Endometrium (tissue), 2 donors: ENCODE measurements around the gene HSH2D.

Experiments
- FAIRE-seq: peaks from 2 replicates; lab custom pipeline; 2012; peaks lifted over from hg19 to GRCh38; lab: Jason Lieb, UNC
- donor health status: control.
- donor health status: control.

The HSH2D gene

DNA sequence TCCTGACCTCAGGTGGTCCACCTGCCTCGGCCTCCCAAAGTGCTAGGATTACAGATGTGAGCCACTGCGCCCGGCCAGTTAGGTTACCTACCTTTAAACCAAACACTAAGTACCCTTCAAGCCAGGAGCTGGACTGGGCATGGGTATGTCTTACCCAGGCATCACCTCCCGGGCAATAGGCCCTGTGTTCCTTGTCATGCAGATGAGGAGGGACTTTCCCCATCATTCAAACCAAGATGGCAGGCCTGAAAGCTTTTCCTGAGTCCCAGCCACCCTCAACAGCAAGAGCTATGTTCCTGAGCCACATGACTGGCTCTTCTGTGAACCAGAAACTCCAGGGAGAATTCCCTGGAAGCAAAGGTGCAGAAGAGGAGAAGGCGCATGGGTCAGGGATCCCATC, 22.3 kb upstream of the HSH2D start:
- FAIRE-seq, result no peak

DNA sequence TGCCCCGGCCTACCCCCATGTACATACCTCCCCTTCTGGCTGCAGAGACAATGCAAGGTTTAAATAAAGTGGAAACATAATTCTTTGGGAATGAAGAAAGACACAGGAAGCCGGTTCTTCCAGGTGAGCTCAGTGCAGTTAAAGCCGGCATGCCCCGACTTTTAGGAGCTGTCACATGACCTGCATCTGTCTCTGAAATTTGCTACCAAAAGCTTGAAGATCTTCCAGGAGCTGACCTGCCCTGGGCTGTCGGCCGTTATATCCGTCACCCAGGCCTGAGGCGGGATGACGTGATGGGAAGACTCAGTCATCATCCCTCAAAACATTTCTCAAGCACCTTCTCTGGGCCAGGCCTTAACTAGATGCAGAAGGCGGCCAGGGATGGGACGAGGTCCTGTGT, 21.5 kb upstream of the HSH2D start:
- no peak for FAIRE-seq

- FAIRE-seq, result no peak
These were observed 18.5 kb upstream of the HSH2D start for GRCh38 chr19:16124953-16125352.

DNA sequence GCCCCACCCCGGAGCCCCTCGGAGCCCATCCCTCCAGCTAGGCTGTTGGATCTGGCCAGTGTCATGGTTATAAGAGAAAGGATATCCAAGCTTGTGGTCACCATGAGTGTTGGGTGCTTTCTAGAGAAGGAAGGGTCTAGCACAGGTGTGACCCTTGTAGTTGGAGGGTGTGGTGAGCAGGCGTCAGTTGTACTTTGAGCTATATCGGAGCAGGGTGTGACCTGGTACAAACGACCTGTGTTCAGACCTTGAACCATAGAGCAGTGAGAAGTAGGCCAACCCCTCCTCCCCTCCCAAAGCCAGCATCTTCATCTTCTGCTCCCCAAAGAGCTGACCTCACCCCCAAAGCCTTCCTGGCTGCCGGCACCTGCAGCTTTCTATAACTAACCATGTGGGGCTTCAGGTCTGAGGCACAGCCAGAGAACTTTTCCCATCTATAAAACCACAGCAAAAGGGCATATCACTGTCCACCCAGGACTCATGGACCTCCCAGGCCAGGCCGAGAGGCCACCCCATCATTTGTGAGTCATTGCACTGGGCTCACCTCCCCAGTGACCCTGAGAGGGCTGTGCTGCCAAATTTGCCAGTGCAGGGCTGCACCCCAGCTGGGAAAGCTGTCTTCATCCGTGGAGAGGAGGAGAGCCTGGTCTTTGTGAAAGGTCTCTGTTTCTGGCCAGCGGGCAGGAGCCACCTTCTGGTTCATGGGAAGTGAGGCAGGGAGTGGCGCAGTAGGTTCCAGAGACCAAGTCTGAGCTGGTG, 17.6 kb upstream of the HSH2D start:
- FAIRE-seq, result no peak

GRCh38 chr19:16127080-16127479, 16.4 kb upstream of the HSH2D start:
- FAIRE-seq, result no peak

DNA sequence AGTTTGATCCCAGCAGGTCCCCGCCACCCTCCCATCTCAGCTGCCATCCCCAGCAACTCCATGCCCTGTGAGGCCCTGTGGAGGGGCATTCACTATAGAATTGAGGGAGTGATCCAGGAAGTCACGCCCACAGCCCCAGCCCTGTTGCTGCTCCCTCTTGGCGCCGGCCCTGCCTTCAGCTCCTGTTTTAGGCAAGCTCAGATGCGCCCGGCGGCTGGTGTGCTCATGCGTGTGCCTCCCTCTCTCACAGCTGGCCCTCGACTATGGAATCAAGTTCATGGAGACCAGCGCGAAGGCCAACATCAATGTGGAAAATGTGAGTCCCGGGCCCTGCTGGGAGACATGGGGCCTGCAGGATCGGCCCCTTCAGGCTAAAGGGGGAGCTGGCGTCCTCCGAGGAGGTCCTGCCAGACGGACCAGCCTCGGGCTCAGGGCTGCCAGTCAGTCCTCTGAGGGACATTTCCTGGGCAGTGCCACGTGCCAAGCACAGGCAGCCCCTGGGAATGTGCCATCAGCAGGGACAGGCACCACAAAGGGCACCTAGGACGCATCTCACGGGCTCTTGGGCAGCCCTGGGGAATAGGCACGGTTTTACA, 15.6 kb upstream of the HSH2D start:
- no peak for FAIRE-seq

GRCh38 chr19:16131648-16132047, 11.8 kb upstream of the HSH2D start:
- no peak for FAIRE-seq

- FAIRE-seq, result no peak
These were observed 9.7 kb upstream of the HSH2D start for GRCh38 chr19:16133818-16134217.

GRCh38 chr19:16134510-16134909, 9.0 kb upstream of the HSH2D start:
- no peak for FAIRE-seq

- FAIRE-seq, result no peak
These were observed 7.9 kb upstream of the HSH2D start for GRCh38 chr19:16135430-16136127.

DNA sequence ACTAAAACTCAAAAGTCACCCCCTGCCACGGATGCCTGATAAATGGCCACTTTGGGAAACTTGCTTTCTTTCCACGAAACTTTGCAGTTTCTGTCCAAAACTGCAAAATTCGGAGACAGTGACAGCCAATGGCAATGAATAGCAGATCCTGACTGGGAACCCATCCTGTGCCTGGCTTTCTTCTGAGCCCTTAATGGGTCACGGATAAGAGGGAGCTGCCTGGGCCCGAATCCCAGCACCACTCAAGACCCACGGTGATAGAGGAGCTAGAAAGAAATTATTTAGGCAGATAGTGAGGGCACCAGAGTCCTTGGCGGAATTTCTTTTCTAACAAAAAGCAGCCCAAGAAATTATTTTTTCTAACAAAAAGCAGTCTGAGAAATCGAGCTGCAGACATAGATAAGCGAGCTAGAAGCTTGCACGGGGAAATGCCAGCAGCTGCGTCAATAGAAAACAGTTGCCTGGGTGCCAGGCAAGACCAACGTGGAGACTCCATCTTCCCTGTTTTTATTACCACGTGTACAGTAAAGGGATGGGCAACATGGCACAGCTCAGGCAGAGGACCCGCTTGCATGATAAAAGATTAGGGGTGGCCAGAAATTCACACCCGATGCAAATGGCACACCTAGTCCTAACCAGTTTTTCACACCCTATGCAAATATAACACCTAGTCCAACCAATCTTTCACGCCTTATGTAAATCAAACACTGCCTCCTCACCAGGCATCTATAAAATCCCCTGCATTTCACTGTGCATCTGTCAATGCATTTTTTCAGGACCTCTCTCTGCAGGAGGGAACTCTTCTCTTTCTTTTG, 7.1 kb upstream of the HSH2D start:
- FAIRE-seq, result no peak

DNA sequence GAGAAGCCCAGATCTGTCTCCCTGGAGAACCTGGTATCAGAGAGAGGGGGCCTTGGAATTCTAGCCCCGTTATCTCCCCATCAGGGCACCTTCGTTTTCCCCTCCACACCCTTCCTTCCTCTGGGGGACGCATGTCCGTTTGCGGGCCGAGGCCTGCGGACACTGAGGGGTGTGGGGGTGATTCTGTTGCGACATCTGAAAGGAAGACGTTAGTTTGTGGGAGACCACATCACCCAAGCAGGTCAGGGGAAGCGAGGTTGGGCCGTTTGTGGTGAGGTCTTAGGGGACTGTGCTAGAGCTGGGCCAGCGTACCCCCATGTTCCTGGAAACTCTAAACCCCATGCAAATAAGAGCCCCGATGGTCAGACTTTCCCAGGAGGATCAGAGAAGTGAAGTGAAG, 3.7 kb upstream of the HSH2D start:
- FAIRE-seq, result no peak

- no peak for FAIRE-seq
These were observed 2.4 kb upstream of the HSH2D start for GRCh38 chr19:16141043-16141442.

DNA sequence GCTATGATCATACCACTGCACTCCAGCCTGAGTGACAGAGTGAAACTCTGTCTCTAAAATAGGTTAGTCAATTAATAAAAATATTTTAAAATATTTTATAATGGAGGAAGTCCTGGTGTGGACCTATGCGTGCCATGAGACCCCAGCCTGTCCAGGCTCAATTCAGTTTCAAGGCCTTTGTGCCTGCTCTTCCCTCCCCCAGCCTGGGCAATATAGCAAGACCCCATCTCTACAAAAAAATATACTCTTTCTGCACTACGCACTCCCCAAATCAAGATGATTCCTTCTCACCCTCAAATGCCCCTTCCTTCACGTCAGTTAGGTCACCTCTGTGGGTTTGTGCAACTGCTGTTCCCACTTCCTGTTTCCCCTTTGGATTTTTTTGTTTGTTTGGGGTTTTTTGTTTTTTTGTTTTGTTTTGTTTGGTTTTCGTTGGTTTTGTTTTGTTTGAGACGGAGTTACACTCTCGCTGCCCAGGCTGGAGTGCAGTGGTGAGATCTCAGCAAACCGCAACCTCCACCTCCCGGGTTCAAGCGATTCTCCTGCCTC, 1.4 kb upstream of the HSH2D start:
- no peak for FAIRE-seq

DNA sequence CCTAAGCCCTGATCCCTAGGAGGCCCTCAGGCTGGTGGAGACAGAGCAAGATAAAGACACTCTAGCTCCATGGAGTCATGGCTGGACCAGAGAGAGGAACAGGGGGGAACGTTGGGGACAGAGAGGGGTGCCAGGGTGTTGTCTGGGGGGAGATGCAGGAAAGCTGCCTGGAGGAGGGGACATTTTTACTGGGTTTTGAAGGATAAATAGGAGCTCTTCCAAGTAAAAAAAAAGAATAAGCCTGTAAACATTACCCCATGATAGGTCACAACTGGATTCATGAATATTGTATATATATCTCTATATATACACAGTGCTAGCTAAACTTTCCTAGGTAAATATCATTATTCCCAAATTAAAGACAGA, 714 bp downstream of the HSH2D start:
- no peak for FAIRE-seq

- no peak for FAIRE-seq
These were observed 2.6 kb downstream of the HSH2D start for GRCh38 chr19:16146112-16146511.

DNA sequence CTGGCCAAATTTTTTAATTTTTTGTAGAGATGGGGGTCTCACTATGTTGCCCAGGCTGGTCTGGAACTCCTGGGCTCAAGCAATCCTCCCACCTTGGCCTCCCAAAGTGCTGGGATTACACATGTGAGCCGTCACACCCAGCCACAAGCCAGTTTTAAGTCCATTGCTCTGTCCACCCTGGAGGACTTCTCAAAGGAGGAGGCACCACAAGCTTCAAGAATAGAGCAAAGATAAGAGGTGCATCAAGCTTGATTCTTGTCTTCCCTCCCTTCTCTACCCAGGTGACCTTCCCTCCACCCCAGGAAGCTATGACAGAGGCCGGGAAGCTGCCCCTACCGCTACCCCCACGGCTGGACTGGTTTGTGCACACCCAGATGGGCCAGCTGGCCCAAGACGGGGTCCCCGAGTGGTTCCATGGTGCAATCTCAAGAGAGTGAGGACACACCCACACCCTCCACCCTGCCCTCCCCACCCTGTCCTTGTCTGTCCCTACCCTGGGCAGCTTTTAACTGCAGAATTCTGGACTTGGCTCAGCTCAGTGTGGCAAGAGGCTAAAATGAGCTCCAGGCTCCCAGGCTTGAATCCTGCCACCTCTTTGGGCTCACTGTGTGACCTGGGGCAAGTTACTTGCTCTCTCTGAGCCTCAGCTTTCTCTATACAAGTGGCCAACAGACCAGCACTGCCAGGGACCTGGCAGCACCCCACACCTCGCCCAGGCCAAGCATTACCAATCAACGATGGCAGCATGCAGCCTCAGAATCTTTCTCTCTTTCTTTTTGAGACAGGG, 5.2 kb downstream of the HSH2D start:
- FAIRE-seq, result no peak

DNA sequence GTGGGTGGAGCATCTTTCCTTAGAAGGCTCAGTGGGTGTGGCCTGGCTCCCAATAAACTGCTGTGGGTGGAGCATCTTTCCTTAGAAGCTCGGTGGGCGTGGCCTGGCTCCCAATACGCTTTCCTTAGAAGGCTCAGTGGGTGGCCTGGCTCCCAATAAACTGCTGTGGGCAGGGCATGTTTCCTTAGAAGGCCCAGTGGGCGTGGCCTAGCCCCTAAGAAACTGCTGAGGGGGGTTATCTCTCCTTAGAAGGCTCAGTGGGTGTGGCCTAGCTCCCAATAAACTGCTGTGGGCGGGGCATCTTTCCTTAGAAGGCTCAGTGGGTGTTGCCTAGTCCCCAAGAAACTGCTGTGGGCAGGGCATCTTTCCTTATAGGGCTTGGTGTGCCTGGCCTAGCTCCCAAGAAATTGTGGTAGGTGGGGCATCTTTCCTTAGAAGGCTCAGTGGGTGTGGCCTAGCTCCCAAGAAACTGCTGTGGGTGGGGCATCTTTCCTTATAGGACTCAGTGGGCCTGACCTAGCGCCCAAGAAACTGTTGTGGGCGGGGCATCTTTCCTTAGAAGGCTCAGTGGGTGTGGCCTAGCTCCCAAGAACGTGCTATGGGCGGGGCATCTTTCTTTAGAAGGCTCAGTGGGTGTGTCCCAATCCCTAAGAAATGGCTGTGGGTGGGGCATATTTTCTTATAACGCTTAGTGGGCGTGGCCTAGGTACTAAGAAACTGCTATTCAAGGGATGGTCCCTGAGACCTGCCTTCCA, 10.3 kb downstream of the HSH2D start:
- no peak for FAIRE-seq

- no peak for FAIRE-seq
These were observed 11.1 kb downstream of the HSH2D start for GRCh38 chr19:16154557-16154956.

DNA sequence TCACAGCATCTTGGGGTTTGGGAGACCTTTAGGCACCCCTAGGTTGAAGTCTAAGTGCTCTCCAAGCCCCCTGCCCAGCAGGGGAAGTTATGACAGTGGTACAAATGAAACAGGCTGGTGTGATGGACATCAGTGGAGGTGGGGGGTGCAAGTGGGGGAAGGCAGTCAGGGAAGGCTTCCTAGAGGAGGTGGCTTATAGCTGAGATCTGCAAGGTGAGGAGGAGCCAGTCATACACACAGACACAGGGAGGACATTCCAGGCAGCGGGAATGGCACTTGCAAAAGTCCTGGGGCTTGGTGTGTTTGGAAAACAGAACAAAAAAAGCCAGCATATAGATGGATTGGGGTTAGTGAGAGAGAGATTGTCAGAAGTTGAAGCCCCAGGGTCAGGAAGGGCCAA, 11.6 kb downstream of the HSH2D start:
- no peak for FAIRE-seq

- no peak for FAIRE-seq
These were observed 13.4 kb downstream of the HSH2D start for GRCh38 chr19:16156904-16157303.
